Measurements from ENCODE around the gene SPOCK1.

DNA sequence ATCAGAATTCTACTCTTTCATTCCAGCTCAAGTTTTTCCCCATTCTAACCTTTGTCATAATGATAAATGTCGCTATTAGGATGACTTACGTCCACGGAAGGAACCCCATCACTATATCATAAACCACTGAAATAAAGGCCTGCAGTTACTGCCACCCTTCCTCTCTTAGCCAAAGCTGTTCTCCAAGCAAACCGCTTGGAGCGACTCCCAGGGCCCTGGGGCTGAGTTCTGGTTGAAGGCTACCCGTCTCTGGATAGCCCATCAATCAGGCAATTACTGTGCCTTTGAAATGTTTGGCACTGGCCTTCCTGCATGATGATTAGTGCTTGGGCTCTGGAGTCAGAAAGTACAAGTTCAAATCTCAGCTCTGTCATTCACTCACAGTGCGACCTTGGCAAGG is 386.0 kb downstream of the SPOCK1 start:
- TF ChIP-seq, protein P1, sequence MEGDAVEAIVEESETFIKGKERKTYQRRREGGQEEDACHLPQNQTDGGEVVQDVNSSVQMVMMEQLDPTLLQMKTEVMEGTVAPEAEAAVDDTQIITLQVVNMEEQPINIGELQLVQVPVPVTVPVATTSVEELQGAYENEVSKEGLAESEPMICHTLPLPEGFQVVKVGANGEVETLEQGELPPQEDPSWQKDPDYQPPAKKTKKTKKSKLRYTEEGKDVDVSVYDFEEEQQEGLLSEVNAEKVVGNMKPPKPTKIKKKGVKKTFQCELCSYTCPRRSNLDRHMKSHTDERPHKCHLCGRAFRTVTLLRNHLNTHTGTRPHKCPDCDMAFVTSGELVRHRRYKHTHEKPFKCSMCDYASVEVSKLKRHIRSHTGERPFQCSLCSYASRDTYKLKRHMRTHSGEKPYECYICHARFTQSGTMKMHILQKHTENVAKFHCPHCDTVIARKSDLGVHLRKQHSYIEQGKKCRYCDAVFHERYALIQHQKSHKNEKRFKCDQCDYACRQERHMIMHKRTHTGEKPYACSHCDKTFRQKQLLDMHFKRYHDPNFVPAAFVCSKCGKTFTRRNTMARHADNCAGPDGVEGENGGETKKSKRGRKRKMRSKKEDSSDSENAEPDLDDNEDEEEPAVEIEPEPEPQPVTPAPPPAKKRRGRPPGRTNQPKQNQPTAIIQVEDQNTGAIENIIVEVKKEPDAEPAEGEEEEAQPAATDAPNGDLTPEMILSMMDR (IDR thresholded peaks at IDR 0.05): no peak
- TF ChIP-seq POLR2A (IDR thresholded peaks at IDR 0.05): no peak

All from Peyer's patch (tissue), 4 donors.